Fibroblast of upper back skin (primary cell): Measurements from ENCODE around the gene ZMAT3.
A peak's percentile ranks its signal among the peaks of the same experiment; 100 is the strongest.

Experiments used
- DNase-seq: peaks from one replicate; pipeline ENCODE4 v3.0.0-alpha.2; 2013

ZMAT3 gene, protein sequence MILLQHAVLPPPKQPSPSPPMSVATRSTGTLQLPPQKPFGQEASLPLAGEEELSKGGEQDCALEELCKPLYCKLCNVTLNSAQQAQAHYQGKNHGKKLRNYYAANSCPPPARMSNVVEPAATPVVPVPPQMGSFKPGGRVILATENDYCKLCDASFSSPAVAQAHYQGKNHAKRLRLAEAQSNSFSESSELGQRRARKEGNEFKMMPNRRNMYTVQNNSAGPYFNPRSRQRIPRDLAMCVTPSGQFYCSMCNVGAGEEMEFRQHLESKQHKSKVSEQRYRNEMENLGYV

DNA sequence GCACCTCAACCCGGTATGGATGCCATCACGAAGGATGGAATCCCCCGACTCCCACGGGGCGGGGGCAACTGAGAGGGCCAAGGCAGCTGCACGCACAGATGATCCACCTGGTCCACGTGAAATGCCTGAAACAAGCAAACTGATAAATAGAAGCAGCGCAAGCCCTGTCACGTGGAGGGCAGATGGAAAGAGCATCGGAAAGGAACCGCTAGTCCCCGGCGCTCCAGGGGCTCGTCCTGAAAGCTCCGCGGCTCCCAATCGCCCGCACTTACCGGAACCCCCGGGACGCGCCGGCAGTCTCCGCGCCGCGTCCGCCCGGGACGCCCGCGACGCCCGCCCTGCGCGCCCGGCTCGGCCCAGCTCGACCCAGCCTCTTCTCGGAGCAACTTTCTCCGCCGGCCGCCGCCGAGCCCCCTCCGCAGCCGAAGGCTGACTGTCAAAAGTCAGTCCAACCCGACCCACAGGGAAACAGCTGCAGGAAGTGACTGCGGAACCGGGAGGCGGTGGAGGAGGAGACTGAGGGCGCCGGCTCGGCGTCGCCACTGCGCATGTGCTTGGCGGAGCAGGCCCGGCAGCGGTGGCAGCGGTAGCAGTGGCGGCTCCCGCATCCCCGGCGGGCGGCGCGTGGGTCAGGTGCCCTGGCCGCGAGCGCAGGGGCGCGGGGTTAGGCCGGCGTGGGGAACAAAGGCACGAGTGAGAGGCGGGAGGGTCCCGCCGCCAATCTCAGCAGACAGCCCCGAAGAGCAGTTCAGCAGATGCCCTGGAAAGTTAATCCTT, at the start of gene ZMAT3:
Gene ZMAT3 (minus strand): TSS at position 487 of the 777 bp plus-strand sequence. CDS start 4,057 bp downstream, outside the sequence.
- peak; percentile 83 for DNase-seq

GRCh38 chr3:179116816-179117215, 45.2 kb upstream of the ZMAT3 start:
- no peak for DNase-seq

- DNase-seq: peak; percentile 36
Observed at GRCh38 chr3:179115444-179115843, 43.8 kb upstream of the ZMAT3 start.

GRCh38 chr3:179113903-179114302, 42.3 kb upstream of the ZMAT3 start:
- DNase-seq: peak; percentile 80

DNA sequence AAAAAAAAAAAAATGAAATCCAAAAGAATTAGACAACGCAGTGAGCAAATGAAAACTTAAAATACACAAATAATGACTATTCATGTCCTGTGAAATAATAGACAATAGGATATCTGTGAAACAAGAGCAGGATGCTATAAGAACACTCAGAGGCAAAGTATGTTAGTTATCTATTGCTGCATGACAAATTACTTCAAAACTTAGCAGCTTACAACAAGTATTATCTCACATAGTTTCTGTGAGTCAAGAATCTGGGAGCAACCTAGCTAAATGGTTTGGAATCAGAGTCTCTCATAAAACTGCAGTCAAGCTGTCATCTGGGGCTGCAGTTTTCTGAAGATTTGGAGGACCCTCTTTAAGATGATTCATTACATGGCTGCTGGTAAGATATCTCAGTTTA, 36.5 kb upstream of the ZMAT3 start:
- DNase-seq: peak; percentile 82

- DNase-seq: no peak
Observed at GRCh38 chr3:179107617-179108016, 36.0 kb upstream of the ZMAT3 start.

DNA sequence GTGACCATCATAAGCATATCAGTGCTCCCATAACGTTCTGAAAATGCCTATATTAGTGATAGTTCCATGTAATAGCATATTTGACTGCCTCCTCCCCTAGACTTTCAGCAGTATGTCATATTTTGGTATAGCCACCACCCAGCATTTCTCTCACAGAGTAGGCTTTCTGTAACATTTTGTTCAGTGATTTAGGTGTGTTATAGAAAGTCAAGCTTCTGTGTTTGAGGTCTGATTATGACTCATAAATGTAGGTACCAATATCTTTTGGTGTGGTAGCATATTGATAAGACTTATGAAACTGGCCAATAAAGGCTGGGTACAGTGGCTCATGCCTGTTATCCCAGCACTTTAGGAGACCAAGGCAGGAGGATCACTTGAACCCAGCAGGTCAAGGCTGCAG, 34.3 kb upstream of the ZMAT3 start:
- DNase-seq: no peak

DNA sequence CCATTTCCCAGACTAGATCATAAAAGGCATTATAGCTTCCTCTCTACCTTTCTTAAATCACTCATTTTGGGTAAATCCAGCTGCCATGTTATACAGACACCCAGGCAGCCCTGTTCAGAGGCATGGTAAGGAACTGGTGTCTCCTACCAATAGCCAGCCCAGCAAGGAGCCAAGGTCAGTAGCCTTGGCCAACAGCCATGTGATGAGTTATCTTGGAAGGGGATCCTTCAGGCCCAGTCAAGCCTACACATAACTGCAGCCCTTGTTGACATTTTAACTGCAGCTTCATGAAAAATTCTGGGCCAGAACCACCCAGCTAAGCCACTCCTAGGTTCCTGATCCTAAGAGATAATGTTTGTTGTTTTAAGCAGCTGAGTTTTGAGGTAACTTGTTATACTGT, 29.0 kb upstream of the ZMAT3 start:
- DNase-seq: peak; percentile 32

- DNase-seq: peak; percentile 70
Observed at GRCh38 chr3:179098388-179099077, 26.9 kb upstream of the ZMAT3 start.

GRCh38 chr3:179093807-179094206, 22.2 kb upstream of the ZMAT3 start:
- DNase-seq: no peak

DNA sequence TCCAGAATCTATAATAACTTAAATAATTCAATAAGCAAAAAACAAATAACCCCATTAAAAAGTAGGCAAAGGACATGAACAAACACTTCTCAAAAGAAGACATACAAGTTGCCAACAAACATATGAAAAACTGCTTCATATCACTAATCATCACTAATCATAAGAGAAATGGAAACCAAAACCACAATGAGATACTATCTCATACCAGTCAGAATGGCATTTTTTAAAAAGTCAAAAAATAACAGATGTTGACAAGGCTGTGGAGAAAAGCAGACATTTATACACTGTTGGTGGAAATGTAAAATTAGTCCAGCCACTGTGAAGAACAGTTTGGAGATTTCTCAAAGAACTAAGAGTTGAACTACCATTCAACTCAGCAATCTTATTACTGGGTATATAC, 19.5 kb upstream of the ZMAT3 start:
- DNase-seq: no peak

GRCh38 chr3:179088306-179088705, 16.7 kb upstream of the ZMAT3 start:
- DNase-seq: no peak

- DNase-seq: no peak
Observed at GRCh38 chr3:179083977-179084376, 12.4 kb upstream of the ZMAT3 start.

DNA sequence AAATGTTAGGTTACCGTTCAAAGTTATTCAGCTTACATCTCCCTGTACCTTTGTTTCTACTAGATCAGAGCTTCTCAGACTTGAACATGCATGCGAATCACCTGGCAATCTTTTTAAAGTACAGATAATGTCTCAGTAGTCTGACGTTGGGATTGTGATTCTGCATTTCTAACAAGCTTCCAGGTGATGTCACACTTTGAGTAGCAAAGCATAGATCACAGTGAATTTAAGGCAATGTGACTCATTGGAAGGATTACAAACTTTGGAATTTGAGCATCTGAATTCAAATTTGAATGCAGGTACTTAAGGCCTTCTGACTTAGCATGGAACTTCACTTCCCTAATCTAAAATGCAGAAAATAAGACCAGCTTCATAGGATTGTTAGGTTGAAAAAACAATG, 10.8 kb upstream of the ZMAT3 start:
- peak; percentile 20 for DNase-seq

DNA sequence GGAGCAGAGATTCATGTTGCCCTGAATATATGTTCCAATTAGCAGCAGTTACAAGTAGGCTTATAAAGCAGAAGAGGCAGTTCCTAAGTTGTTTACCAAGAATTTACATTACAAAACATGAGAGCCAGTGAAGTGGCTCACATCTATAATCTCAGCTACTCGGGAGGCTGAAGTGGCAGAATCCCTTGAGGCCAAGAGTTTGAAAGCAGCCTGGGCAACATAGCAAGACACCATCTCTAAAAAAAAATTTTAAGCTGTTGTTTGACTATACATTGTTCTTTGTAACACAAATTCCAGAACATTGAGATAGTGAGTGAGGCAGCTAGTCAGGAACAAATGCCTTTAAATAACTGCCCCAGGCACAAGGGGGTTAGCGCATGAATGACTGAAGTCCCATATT, 10.3 kb upstream of the ZMAT3 start:
- DNase-seq: no peak

GRCh38 chr3:179079537-179079936, 7.9 kb upstream of the ZMAT3 start:
- DNase-seq: no peak

DNA sequence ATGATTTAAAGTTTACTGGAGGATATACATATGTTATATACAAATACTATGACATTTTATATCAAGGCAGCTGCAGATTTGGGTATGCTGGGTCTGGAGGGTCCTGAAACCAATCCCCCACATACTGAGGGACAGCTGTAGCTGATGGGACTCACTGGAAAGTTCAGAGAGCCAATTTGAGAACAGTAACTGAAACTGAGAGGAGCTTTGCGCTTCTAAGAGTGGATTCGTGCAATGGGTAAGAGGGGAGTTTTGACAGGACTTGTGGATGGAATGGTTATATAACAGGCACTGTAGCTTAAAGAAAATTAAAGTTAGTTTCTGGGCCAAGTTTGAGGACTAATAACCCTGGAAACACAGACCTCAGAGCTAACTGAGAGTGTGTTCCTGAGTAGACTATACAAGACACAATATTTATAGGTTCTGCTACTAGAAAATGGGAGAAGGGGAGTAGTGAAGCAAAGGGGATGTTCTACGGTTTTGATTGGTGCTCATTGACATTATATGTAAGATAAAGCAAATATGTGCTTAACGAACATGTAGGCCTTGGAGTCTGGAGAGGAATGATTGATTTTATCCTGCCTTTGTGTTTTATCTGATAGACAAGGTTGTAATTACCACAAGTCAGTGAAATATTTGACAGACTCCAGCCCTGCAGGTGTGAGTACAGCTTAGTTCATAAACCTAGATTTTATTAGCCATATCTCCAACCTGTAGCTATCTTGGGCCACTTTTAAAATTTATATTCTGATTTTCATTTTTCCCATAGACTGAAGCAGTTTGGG, 4.8 kb upstream of the ZMAT3 start:
- no peak for DNase-seq

GRCh38 chr3:179074656-179075055, 3.0 kb upstream of the ZMAT3 start:
- DNase-seq: no peak

GRCh38 chr3:179073816-179074215, 2.2 kb upstream of the ZMAT3 start:
- DNase-seq: no peak

GRCh38 chr3:179072100-179072438, 460 bp upstream of the ZMAT3 start:
- DNase-seq: peak; percentile 17

GRCh38 chr3:179071027-179071322, 634 bp downstream of the ZMAT3 start:
- DNase-seq: no peak

DNA sequence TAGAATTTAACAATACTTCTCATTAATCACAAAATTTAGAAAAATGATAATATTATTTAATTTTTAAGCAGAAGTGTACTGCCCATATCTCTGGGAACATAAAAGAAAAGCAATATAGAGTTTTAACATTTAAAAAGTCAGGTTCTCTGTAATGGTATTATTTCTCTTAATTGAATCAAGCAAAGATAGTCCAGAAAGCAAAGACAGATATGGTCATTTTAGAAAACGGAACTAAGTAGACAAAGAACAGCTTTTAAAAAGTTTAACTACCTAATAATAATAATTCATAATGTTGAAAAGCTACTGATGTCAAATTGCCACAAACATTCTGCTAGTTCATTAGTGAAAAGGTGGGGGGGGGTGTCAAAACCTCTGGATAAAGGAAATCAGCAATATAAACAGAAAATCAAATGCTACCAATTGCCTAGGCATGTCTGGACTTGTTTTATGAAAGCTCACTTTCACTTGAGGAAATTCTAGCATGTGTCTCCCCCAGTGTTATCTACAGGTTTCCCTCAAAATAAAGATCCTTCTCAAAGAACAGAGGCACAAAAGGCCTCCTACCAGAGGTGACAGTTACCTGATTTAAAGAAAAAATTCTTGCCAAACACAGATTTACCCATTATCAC, 1.7 kb downstream of the ZMAT3 start:
- DNase-seq: peak; percentile 36
